ACC112 (cell line): ENCODE measurements around the gene CELF1.

ENCODE experiments used
- H2AFZ ChIP-seq: fragments of 200-600 bp; sonication (generic); one replicate; pipeline ENCODE4 v1.6.0; 2017; ENCODE audit warnings: antibody characterized with exemption, low read length; ENCODE audit not compliant: unreplicated experiment
- H3K27ac ChIP-seq: fragments of 200-600 bp; sonication (generic); 2 replicates; pipeline ENCODE4 v1.5.1; 2014; ENCODE audit warnings: low read depth, mild to moderate bottlenecking, antibody characterized with exemption, low read length, moderate library complexity
- H3K27me3 ChIP-seq: fragments of 200-600 bp; sonication (generic); 2 replicates; pipeline ENCODE4 v1.6.1; 2014; ENCODE audit warnings: mild to moderate bottlenecking, antibody characterized with exemption, low read length, moderate library complexity, mixed read lengths; ENCODE audit not compliant: insufficient read depth
- H3K36me3 ChIP-seq: fragments of 200-600 bp; sonication (generic); 2 replicates; pipeline ENCODE4 v1.6.1; 2016; ENCODE audit warnings: mild to moderate bottlenecking, antibody characterized with exemption, low read length, moderate library complexity, mixed read lengths; ENCODE audit not compliant: insufficient read depth
- H3K4me1 ChIP-seq: fragments of 200-600 bp; sonication (generic); one replicate; pipeline ENCODE4 v1.6.1; 2016; ENCODE audit warnings: low read length, mixed read lengths; ENCODE audit not compliant: insufficient read depth, unreplicated experiment, control insufficient read depth
- H3K4me3 ChIP-seq: fragments of 200-600 bp; sonication (generic); 2 replicates; pipeline ENCODE4 v1.5.1; 2014; ENCODE audit warnings: mild to moderate bottlenecking, low read depth, low read length
- H3K79me2 ChIP-seq: fragments of 200-600 bp; sonication (generic); one replicate; pipeline ENCODE4 v1.6.0; 2016; ENCODE audit warnings: low read length; ENCODE audit not compliant: control insufficient read depth, unreplicated experiment, insufficient read depth

The CELF1 gene

DNA sequence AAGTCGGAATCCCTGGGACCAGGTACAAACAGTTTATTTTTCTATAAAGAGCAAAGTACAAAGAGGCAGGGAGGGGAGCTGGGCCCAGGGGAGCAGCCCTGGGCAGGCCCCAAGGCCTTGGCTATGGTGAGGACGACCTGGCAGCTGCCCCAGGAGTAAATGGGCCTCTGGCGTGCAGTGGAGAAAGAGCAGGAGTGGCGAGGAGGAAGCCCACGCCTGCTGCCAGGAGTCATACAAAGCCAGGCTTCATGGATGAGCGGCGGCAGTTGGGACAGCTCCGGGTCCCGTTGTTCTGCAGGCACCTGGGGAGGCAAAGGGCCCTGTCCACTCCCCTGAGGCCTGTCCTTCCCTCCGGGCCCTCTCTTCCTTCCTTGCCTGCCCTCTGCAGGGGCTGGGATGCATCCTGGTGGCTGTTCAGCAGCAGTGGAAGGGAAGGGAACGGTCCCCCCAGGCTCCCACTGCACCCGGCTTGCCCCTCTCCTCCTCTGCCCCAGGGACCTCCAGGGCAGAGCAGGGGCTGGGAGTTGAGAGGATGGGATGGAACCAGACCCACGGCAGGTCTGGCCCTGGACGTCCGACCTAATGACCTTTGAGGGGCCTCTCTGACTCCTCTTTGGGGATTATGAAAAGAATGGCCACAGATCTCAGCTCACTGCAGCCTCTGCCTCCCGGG, 115.0 kb downstream of the CELF1 start:
- Histone ChIP-seq H2AFZ (no peak overlapping the region), H3K27ac (no peak overlapping the region), H3K27me3 (no peaks in the 10 kb centered on the region), H3K36me3 (no peaks in the 10 kb centered on the region), H3K4me1 (no peaks in the 10 kb centered on the region), H3K4me3 (no peak overlapping the region), H3K79me2 (no peaks in the 10 kb centered on the region)

DNA sequence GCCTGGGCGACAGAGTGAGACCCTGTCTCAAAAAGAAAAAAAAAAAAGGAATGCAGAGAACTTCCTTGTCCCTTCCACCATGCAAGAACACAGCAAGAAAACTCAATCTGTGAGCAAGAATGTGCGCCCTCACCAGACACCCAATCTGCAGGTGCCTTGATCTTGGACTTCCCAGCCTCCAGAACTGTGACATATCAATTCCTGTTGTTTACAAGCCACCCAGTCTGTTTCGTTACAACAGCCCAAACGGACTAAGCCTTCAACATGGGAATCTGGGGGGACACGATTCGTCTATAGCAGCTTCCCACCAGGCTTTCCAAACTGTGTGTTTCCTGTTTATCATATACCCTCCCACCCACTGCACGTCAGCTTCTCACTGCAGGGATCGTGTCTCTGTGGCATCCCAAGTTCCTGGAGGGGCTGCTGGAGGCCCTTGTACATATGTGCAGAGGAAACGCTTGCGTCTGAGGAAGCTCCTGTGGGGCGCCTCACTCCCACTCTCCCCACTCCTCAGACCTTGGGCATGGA, 115.7 kb downstream of the CELF1 start:
- Histone ChIP-seq H3K27me3 (no peaks in the 10 kb centered on the region), H2AFZ (no peak overlapping the region), H3K79me2 (no peaks in the 10 kb centered on the region), H3K4me3 (no peak overlapping the region), H3K36me3 (no peaks in the 10 kb centered on the region), H3K27ac (no peak overlapping the region), H3K4me1 (no peaks in the 10 kb centered on the region)

DNA sequence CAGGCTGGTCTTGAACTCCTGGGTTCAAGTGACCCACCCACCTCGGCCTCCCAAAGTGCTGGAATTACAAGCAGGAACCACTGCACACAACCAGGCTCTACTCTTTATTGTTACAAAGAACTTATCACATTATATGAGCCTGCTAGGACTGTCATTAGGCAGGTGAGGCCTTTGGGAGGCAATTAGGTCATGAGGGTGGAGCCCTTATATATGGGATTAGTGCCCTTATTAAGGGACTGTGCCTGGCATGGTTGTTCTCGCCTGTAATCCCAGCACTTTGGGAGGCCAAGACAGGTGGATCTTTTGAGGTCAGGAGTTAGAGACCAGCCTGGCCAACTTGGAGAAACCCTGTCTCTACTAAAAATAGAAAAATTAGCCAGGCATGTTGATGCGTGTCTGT, 116.2 kb downstream of the CELF1 start:
- no peak overlapping the region for H3K27ac ChIP-seq
- H3K27me3 ChIP-seq, result no peaks in the 10 kb centered on the region
- no peaks in the 10 kb centered on the region for H3K79me2 ChIP-seq
- no peaks in the 10 kb centered on the region for H3K4me1 ChIP-seq
- H2AFZ ChIP-seq, result no peak overlapping the region
- H3K36me3 ChIP-seq, result no peaks in the 10 kb centered on the region
- H3K4me3 ChIP-seq, result no peak overlapping the region

DNA sequence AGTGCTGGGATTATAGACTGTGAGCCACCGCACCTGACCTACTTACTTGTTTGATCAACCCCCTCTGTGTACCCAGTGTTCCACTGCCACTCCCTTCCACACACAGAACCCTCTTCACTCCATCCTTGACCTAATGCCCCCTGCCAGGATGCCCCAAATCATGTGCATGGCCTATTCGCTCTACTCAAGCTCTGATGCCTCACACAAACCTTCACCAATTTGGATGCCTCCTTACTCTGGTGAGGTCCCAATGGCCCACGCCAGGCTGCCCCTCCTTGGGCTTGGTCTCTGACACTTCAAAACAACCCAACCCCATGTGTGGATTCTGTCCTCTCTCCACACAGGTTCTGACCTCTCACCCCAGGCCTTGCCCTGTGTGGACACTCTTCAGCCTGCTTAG, 117.2 kb downstream of the CELF1 start:
- Histone ChIP-seq H2AFZ (no peak overlapping the region), H3K36me3 (no peaks in the 10 kb centered on the region), H3K27ac (no peak overlapping the region), H3K27me3 (no peaks in the 10 kb centered on the region), H3K4me1 (no peaks in the 10 kb centered on the region), H3K4me3 (no peak overlapping the region), H3K79me2 (no peaks in the 10 kb centered on the region)

DNA sequence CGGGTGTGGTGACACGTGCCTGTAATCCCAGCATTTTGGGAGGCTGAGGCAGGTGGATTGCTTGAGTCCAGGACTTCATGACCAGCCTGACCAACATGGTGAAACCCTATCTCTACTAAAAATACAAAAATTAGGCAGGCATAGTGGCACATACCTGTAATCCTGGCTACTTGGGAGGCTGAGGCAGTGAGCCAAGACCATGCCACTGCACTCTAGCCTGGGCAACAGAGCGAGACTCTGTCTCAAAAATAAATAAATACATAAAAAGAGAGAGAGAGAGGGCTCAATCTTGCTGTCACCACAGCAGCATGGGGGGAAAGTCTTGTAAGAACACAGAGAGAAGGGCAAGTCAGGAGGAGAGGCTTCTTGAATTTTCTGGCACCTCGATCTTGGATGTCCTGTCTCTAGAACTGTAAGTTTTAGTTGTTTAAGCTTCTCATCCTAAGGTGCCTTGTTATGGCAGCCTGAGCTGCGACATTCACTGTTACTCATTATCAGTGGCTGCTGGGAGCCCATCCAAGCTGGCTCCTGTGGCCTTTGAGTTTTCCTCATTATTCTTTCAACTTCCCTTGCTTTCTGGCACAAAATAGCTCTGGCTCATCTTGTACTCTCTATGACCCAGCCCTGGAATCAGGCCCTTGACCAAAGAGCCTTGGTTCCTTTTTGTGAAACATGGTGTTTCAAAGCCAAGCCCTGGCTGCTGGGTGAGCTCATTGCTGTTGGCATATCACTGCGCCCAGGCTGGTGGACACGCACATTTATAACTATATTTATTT, 118.7 kb downstream of the CELF1 start:
- H3K4me3 ChIP-seq, result no peak overlapping the region
- no peak overlapping the region for H3K27ac ChIP-seq
- peak overlapping the region; percentile 51 for H2AFZ ChIP-seq
- H3K4me1 ChIP-seq, result no peaks in the 10 kb centered on the region
- H3K79me2 ChIP-seq, result no peaks in the 10 kb centered on the region
- H3K27me3 ChIP-seq, result no peaks in the 10 kb centered on the region
- no peaks in the 10 kb centered on the region for H3K36me3 ChIP-seq

DNA sequence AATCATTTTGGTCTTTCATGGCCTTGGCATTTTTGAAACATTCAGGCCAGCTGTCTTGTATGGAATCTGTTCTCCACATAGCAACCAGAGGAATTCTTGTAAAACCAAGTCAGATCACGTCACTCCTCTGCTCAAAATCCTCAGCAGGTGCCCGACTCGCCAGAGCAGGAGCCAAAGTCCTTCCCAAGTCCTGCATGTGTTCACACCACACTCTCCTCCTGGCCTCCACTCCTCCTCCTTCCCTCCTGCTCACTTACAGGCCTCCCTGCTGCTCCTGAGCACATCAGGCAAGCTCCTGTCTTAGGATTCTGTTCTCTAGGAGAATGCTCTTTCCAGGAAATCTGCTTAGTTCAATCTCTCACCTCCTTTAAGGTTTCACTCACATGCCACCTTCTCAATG, 119.8 kb downstream of the CELF1 start:
- H2AFZ ChIP-seq, result no peak overlapping the region
- H3K27ac ChIP-seq, result no peak overlapping the region
- H3K27me3 ChIP-seq, result no peaks in the 10 kb centered on the region
- H3K4me3 ChIP-seq, result no peak overlapping the region
- H3K79me2 ChIP-seq, result no peaks in the 10 kb centered on the region
- H3K36me3 ChIP-seq, result no peaks in the 10 kb centered on the region
- no peaks in the 10 kb centered on the region for H3K4me1 ChIP-seq

DNA sequence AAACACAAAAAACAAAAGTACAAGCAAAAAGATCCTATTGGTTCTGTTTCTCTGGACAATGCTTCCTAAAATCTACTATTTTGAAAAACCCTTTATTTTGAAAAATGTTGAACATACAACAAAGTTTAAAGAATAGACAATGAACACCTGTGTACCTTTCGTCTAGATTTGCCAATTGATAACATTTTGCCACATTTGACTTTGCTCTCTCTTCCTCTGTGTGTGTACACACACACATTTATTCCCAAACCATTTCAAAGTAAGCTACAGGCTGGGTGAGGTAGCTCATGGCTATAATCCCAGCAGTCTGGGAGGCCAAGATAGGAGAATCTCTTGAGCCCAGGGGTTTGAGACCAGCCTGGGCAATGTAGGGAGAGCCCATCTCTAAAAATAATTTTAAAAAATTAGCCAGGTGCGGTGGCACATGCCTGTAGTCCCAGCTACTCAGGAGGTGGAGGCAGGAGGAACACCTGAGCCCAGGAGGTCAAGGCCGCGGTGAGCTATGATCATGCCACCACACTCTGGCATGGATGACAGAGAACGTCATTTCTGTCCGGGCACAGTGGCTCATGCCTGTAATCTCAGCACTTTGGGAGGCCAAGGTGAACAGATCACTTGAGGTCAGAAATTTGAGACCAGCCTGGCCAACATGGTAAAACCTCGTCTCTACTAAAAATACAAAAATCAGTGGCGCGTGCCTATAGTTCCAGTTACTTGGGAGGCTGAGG, 121.4 kb downstream of the CELF1 start:
- Histone ChIP-seq H3K27me3 (no peaks in the 10 kb centered on the region), H3K36me3 (no peaks in the 10 kb centered on the region), H3K27ac (no peak overlapping the region), H3K4me3 (no peak overlapping the region), H3K79me2 (no peaks in the 10 kb centered on the region), H2AFZ (no peak overlapping the region), H3K4me1 (no peaks in the 10 kb centered on the region)

DNA sequence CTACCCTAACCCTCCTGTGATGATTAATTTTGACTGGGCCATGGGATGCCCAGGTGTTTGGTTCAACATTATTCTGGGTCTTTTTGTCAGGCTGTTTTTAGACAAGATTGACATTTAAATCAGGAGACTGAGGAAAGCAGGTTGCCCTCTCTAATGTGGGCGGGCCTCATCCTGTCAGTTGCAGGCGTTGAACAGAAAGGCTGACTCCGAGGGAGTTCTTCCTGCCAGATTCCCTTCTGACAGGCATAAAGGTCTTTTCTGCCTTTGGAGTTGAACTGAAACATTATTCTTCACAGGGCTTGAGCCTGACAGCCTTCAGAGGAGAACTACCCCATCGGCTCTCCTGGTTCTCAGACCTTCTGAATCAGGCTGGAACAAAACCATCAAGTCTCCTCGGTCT, 122.4 kb downstream of the CELF1 start:
- H3K4me3 ChIP-seq, result no peak overlapping the region
- H3K36me3 ChIP-seq, result no peaks in the 10 kb centered on the region
- no peaks in the 10 kb centered on the region for H3K27me3 ChIP-seq
- no peak overlapping the region for H2AFZ ChIP-seq
- H3K4me1 ChIP-seq, result no peaks in the 10 kb centered on the region
- H3K79me2 ChIP-seq, result peaks cover 7% of the 10 kb centered on the region
- no peak overlapping the region for H3K27ac ChIP-seq

DNA sequence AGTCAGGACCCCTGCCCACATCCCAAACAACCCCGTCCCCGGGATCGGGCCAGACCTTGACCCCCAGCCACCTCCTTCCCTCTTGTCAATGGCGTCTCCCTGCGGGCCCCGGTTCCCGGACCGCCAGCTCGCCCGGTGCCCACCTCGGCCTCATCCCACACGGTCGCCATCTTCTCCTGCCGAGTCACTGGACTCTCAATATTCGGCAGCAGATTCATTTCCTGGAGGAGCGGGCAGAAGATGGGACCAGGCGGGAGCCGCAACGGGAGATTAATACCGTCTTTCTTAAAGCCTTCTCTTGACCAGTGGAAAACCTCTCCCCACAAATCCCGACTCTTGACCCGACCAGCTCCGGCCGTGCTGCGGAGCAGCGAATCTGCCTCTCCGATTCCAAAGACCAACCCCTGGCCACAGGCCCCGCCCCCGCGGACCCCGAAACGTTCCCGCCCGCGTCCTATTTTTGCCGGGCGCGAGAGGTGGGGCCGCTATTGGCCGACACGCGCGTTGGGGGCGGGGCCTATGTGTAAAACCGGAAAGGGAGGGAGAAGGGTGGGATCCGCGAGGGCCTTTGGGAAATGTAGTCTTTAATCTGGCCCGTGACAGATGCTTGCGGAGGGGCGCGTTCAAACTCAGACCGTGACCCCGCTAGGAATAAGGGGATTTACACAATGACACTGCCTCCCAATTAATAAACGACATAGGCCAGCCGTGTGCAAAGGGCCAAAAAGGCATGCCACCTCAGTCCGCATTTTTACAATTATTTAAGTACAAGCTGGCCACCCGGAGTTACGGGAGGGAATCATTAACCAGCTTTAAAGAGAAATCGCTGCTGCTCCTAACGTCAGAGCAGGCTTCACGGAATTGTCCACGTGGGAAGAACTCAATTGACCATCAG, 126.6 kb downstream of the CELF1 start, which contains the start of gene PSMC3:
TSS of gene PSMC3 (minus strand) at position 378 of the 895 bp plus-strand sequence. CDS start at position 218, 160 bp downstream.
- peaks cover 18% of the 10 kb centered on the region; the same call in 1 of the 2 replicates for H3K36me3 ChIP-seq

DNA sequence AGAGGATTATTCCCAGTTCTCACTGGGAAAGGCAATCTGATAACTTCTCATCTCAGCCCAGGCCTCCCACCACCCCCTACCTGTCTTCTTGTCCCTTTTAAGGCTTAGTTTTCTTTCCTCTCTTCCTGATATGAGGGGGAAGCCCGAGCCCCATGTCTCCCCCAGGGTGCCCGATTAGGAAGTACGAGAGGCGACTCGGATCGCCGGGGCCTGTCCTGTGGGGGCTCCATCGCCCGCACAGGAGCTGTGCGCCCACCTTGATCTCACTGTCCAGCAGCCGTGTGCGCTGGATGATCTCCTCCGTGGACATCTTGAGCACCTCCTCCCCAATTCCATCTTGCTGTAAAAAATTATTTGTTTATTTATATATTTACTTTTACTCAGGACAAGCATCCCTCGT, 127.3 kb downstream of the CELF1 start:
- H2AFZ ChIP-seq, result no peak overlapping the region

More for the DNA sequence above, 126.6 kb downstream of the CELF1 start, which contains the start of gene PSMC3:
- Histone ChIP-seq H3K79me2 (peaks cover 27% of the 10 kb centered on the region), H3K4me3 (peak within 1 kb of the TSS; percentile 90), H3K27me3 (no peaks in the 10 kb centered on the region), H2AFZ (peak within 1 kb of the TSS; percentile 87), H3K4me1 (peaks cover 11% of the 10 kb centered on the region), H3K27ac (peak within 1 kb of the TSS; percentile 84)

More for the DNA sequence above, 127.3 kb downstream of the CELF1 start:
- Histone ChIP-seq H3K4me1 (peaks cover 11% of the 10 kb centered on the region), H3K27ac (peak overlapping the region; percentile 84), H3K4me3 (peak overlapping the region; percentile 90), H3K27me3 (no peaks in the 10 kb centered on the region), H3K36me3 (peaks cover 20% of the 10 kb centered on the region; the same call in 1 of the 2 replicates), H3K79me2 (peaks cover 27% of the 10 kb centered on the region)
